Kidney epithelial cell (primary cell): ENCODE results near the gene SRGAP3. TPM values are rescaled to one million over a fixed set of nuclear protein-coding genes. Genes with fewer than 3 reads are reported as not detected.

Experiments used
- DNase-seq: peaks from one replicate; pipeline ENCODE4 v3.0.0-alpha.2; 2010; ENCODE audit warnings: low read depth
- H3K27me3 ChIP-seq: 2 replicates; pipeline ENCODE4 v1.6.0; 2011; ENCODE audit warnings: low read length; ENCODE audit not compliant: control insufficient read depth, insufficient read depth
- H3K36me3 ChIP-seq: 2 replicates; pipeline ENCODE4 v1.5.1; 2011; ENCODE audit warnings: low read length; ENCODE audit not compliant: control insufficient read depth, insufficient read depth
- H3K4me3 ChIP-seq: 2 replicates; pipeline ENCODE4 v1.5.1; 2011; ENCODE audit warnings: low read depth, mild to moderate bottlenecking, control low read depth, low read length
- CTCF ChIP-seq: IDR thresholded peaks from 2 replicates; pipeline ENCODE4 v1.5.1; 2011; ENCODE audit warnings: mild to moderate bottlenecking, moderate library complexity, low read length, control low read depth, inconsistent platforms; ENCODE audit not compliant: insufficient read depth, poor library complexity, severe bottlenecking
- total RNA-seq: library from RNA; depleted of rRNA; stranded (reverse); fragments of >200 nt; gene quantifications from 2 replicates; pipeline ENCODE4 v1.2.3, GENCODE V29; 2015

The SRGAP3 gene
- total RNA-seq, 1 donor from 2014 or later, result 4.9 TPM

DNA sequence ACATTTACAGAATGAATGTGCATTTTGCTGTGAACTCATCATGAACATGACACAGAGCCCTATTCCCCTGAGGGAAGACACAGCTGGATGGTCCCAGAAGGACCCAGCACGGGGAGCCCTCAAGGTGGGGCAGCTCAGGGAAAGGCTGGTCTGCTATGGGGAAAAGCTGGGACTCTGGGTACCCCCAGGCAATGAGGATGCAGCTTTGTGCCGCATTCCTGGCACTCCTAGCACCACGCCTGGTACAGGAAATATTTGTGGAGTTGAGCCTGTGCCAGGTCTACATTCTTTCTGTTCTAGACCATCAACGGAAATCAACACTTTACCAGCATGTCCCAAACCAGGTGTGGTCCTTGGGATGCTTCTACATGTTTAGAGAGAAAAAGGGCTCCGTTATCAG is 74.0 kb downstream of the SRGAP3 start:
- no peak overlapping the region for H3K4me3 ChIP-seq
- H3K36me3 ChIP-seq, result no peaks in the 10 kb centered on the region
- no peaks in the 10 kb centered on the region for H3K27me3 ChIP-seq
- no peak for TF ChIP-seq CTCF
- peak; percentile 56 for DNase-seq

- no peaks in the 10 kb centered on the region for H3K36me3 ChIP-seq
- no peak overlapping the region for H3K4me3 ChIP-seq
- no peaks in the 10 kb centered on the region for H3K27me3 ChIP-seq
- DNase-seq, result no peak
- TF ChIP-seq CTCF, result no peak
Observed at GRCh38 chr3:9173445-9173844, 76.0 kb downstream of the SRGAP3 start.

GRCh38 chr3:9172851-9173321 is 76.6 kb downstream of the SRGAP3 start:
- no peak for DNase-seq
- Histone ChIP-seq H3K27me3 (no peaks in the 10 kb centered on the region), H3K36me3 (no peaks in the 10 kb centered on the region), H3K4me3 (no peak overlapping the region)
- TF ChIP-seq CTCF, result no peak

- no peak for TF ChIP-seq CTCF
Observed at GRCh38 chr3:9170851-9171160, 78.6 kb downstream of the SRGAP3 start.

GRCh38 chr3:9169956-9170850 is 79.2 kb downstream of the SRGAP3 start:
- no peak for TF ChIP-seq CTCF
- no peaks in the 10 kb centered on the region for H3K36me3 ChIP-seq
- DNase-seq, result no peak
- no peaks in the 10 kb centered on the region for H3K27me3 ChIP-seq
- no peak overlapping the region for H3K4me3 ChIP-seq

More at GRCh38 chr3:9170851-9171160, 78.6 kb downstream of the SRGAP3 start:
- Histone ChIP-seq H3K27me3 (no peaks in the 10 kb centered on the region), H3K36me3 (no peaks in the 10 kb centered on the region), H3K4me3 (no peak overlapping the region)
- DNase-seq, result no peak

- Histone ChIP-seq H3K4me3 (no peak overlapping the region), H3K36me3 (no peaks in the 10 kb centered on the region), H3K27me3 (no peaks in the 10 kb centered on the region)
- no peak for DNase-seq
- no peak for TF ChIP-seq CTCF
Observed at GRCh38 chr3:9169326-9169725, 80.1 kb downstream of the SRGAP3 start.
